GM18526 (cell line): ENCODE measurements around the gene ADAMTS13.

Source experiments
- POLR2A ChIP-seq: IDR thresholded peaks from 3 replicates; pipeline ENCODE4 v1.6.1; 2011; ENCODE audit not compliant: insufficient read length; ENCODE audit errors: extremely low read depth

The ADAMTS13 gene

DNA sequence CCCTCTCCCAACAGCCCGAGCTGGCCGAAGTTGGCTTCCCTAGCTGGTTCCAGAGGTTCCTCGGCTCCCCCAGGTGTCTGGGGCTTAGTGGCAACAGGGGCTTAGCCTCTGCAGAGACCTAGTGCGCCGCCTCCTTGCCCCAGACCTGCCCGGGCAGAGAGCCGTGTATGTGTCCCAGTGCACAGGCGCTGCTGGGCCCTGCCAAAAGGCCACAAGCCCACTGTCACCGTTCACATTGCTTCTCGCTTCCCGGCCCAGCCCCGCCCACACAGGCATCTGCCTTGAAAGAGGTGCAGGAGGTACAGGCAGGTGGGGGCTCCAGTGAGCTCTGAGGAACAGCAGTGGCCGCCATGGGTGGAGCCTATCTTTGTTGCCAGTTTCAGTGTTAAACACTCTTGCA, 35.1 kb downstream of the ADAMTS13 start:
- TF ChIP-seq POLR2A = no peak

DNA sequence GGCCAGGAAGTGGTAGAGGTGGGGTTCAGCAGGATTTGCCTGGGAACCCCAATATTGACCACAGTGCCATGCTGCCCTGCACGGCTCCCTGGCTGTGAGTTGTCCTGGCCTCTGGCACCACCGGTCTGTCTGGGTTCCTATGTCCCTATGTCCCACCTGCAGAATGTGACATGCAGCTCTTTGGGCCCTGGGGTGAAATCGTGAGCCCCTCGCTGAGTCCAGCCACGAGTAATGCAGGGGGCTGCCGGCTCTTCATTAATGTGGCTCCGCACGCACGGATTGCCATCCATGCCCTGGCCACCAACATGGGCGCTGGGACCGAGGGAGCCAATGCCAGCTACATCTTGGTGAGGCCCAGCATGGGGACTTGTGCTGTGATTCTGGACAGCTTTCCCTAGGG, 35.6 kb downstream of the ADAMTS13 start:
- no peak for TF ChIP-seq POLR2A

DNA sequence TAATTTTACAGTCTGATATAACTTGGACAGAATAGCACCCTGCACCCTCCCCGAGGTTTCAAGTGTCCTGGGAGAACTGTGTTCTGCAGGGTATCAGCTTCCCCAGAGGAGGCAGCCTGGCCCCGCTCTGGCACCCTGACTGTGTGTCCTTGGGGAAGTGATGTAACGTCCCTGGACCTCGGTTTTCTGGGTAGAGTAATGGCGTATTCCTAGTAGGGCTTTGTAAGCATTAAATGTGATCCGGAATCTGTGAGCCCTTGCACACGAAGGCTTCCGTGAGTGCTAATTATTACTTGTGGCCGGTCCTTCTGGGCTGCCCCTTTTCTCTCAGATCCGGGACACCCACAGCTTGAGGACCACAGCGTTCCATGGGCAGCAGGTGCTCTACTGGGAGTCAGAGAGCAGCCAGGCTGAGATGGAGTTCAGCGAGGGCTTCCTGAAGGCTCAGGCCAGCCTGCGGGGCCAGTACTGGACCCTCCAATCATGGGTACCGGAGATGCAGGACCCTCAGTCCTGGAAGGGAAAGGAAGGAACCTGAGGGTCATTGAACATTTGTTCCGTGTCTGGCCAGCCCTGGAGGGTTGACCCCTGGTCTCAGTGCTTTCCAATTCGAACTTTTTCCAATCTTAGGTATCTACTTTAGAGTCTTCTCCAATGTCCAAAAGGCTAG, 36.6 kb downstream of the ADAMTS13 start:
- no peak for TF ChIP-seq POLR2A

GRCh38 chr9:133459476-133460404, 37.6 kb downstream of the ADAMTS13 start, which contains the start of gene CACFD1:
TSS of gene CACFD1 (plus strand) at chr9:133459978. CDS start at chr9:133460067, 89 bp downstream.
- peak; percentile 54 for TF ChIP-seq POLR2A

DNA sequence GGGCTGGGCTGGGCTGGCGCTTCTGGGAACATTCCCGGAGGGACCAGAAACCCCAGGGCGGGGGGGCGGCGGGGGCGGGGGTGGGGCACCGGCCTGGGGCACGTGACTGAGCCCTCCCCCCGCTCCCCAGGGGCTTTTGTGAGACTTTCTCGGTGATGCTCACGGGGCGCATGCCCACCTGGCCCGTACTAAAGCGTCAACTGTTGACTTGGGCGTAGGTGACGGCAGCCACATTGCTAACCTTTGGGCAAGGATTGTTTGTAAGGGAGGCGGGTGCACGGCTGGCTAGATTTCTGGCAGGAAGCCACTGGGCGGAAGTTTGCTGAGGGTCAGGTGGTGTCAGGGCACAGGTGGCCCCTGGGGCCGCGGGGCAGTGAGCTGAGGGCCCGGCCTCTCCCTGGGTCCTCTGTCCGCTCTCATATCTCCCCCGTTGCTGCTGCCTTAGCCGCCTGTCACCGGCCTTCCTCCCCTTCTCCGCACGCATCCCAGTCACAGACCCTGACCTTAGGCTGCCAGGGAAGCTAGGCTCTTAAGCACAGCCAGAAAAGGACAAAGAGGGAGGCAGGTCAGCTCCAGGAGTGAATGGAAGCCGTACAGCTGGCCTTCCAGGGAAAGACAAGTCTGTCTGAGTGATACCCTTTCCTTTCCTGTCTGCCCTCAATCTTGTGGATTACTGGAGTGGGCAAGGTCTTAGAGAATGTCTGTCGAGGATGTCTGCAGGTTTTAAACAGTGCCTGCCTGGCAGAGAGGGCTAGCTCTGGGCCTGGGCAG, 38.4 kb downstream of the ADAMTS13 start:
- TF ChIP-seq POLR2A = no peak

- TF ChIP-seq POLR2A = no peak
Observed at GRCh38 chr9:133461975-133462374, 39.8 kb downstream of the ADAMTS13 start.

GRCh38 chr9:133463234-133463863, 41.2 kb downstream of the ADAMTS13 start:
- TF ChIP-seq POLR2A = no peak

- TF ChIP-seq POLR2A = no peak
Observed at GRCh38 chr9:133463864-133464615, 41.9 kb downstream of the ADAMTS13 start.

DNA sequence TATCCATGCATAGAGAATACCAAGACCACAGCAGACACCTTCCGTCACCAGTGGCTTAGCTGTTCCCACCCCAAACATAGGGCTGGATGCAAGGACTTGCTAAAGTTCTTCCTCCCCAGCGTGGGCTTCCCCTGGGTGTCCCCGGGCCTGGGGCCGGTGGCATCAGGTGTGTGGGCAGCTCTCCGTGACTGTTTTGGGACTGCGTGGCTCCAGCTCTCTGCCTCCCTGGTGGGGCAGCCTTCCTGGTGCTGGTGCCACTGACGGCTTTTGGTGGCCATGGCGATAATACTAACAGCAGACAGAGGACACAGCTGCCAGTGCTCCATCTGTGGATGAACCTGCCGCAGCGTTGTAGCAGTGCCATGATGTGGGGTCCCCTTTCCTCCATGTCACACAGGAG, 42.5 kb downstream of the ADAMTS13 start:
- no peak for TF ChIP-seq POLR2A

- TF ChIP-seq POLR2A = no peak
Observed at GRCh38 chr9:133465984-133466383, 43.8 kb downstream of the ADAMTS13 start.

- no peak for TF ChIP-seq POLR2A
Observed at GRCh38 chr9:133467101-133467500, 44.9 kb downstream of the ADAMTS13 start.

- no peak for TF ChIP-seq POLR2A
Observed at GRCh38 chr9:133468374-133468773, 46.2 kb downstream of the ADAMTS13 start.

DNA sequence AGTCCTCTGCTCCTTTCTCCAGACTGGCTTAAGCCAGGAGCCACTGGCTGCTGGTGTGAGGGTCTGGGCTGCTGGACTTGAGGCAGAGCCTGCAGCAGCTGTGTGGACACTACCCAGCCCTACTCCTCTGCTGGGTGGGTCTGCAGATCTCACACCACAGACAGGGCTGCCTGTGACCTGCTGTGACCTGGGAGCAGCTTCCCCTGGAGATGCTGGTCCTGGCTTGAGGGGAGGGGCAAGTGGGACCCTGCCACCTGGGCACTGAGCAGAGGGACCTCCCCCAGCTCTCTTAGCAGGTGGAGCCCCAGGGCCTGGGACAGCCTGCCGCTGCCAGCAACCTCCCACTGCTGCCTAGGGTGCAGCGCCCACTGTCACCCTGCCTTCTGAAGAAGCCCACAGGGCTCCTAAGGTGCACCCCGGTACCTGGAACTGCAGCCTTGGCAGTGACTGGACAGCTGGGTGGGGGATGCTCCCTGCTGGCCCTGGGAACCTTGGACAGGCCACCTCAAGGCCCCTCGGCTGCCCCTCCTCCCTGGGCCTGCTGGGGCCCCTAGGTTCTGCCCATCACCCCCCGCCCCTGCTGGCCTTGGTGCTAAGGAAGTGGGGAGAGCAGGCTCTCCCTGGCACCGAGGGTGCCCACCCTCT, 46.7 kb downstream of the ADAMTS13 start:
- TF ChIP-seq POLR2A = peak; percentile 26

DNA sequence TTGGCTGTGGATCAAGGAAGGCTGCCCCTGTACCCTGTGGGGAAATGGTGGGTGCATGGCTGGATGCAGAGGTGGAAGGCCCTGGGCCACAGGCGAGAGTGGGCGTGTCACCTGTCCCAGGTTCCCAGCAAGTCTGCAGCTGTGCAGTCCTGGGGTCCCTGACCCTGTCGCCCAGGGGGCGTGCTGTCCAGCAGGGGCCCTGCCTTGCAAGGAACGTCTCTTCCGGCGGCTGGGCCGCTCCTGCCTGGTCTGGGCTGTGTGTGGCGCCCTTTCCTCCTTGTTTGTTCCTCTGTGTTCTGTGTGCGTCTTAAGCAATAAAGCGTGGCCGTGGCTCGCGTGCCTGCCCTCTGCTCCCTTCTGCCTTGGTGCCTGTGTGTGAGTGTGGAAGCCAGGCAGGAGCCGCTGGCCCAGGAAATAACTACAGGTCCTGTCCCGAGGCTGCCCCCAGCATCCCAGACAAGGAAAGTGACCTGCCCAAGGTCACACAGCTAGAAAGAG, 48.3 kb downstream of the ADAMTS13 start:
- TF ChIP-seq POLR2A = no peak
